PC-3 (cell line): ENCODE measurements around the gene GABBR2.

Experiments used
- CTCF ChIP-seq: fragments of 300-600 bp; sonication (generic); conservative IDR thresholded peaks from 2 replicates; pipeline ENCODE4 v1.5.1; 2017; ENCODE audit warnings: antibody characterized with exemption, low read depth, mild to moderate bottlenecking, low read length
- EZH2phosphoT487 ChIP-seq: fragments of 300-600 bp; sonication (generic); IDR thresholded peaks from 2 replicates; pipeline ENCODE4 v1.6.1; 2018; ENCODE audit warnings: mild to moderate bottlenecking, antibody characterized with exemption, low read length, borderline replicate concordance

GRCh38 chr9:98302938-98303632 is 405.6 kb downstream of the GABBR2 start:
- no peak for TF ChIP-seq CTCF
- no peak for TF ChIP-seq EZH2phosphoT487
